HG03378 (cell line): ENCODE measurements around the gene CSNK1D.

Experiments used
- ATAC-seq: cut with Tn5 transposase; IDR thresholded peaks from one replicate; pipeline ENCODE4 v1.9.1; 2021; ENCODE audit warnings: mild to moderate bottlenecking, moderate library complexity; ENCODE audit not compliant: unreplicated experiment

Gene CSNK1D

GRCh38 chr17:82253179-82253544 is 20.3 kb downstream of the CSNK1D start:
- no peak for ATAC-seq

GRCh38 chr17:82252511-82253178 is 20.9 kb downstream of the CSNK1D start:
- no peak for ATAC-seq

- no peak for ATAC-seq
These were observed 22.5 kb downstream of the CSNK1D start for GRCh38 chr17:82250868-82251500.

GRCh38 chr17:82249896-82250581 is 23.5 kb downstream of the CSNK1D start:
- ATAC-seq = no peak

GRCh38 chr17:82248815-82249674 is 24.5 kb downstream of the CSNK1D start:
- ATAC-seq = no peak

- no peak for ATAC-seq
These were observed 25.4 kb downstream of the CSNK1D start for GRCh38 chr17:82247856-82248671.

GRCh38 chr17:82247182-82247823 is 26.2 kb downstream of the CSNK1D start:
- no peak for ATAC-seq

GRCh38 chr17:82246365-82247181 is 26.9 kb downstream of the CSNK1D start:
- ATAC-seq = no peak

GRCh38 chr17:82246040-82246364 is 27.5 kb downstream of the CSNK1D start:
- no peak for ATAC-seq

- ATAC-seq = no peak
These were observed 28.1 kb downstream of the CSNK1D start for GRCh38 chr17:82245134-82246039.

- no peak for ATAC-seq
These were observed 28.9 kb downstream of the CSNK1D start for GRCh38 chr17:82244413-82245133.

GRCh38 chr17:82243648-82244412 is 29.7 kb downstream of the CSNK1D start:
- no peak for ATAC-seq

GRCh38 chr17:82242977-82243647 is 30.4 kb downstream of the CSNK1D start:
- no peak for ATAC-seq

GRCh38 chr17:82242698-82242976 is 30.9 kb downstream of the CSNK1D start:
- no peak for ATAC-seq

GRCh38 chr17:82241926-82242697 is 31.4 kb downstream of the CSNK1D start:
- ATAC-seq = no peak
